ENCODE results near the gene KRT83. TPM values are rescaled to one million over a fixed set of nuclear protein-coding genes. Genes with fewer than 3 reads are reported as not detected.

KRT83 gene
- 0.03 TPM in 1 of 2 replicates, not detected in the other for polyA plus RNA-seq (2012; rRNA removed)
- polyA plus RNA-seq (2012; cell fraction: cytosol; rRNA removed) = not detected in 2 replicates
- polyA plus RNA-seq (2012; cell fraction: nucleus; rRNA removed) = not detected in 2 replicates

- Histone ChIP-seq H3K27me3 (ENCODE audit: insufficient read depth) (no peaks in the 10 kb centered on the region; the same call in 1 of the 2 replicates), H3K79me2 (ENCODE audit: insufficient read depth) (no peaks in the 10 kb centered on the region), H3K9ac (no peak within 1 kb of the TSS), H3K4me2 (no peak within 1 kb of the TSS), H3K4me3 (ENCODE audit: low read depth in 2 of 2, low read length in 1 of 2) (no peak within 1 kb of the TSS), H4K20me1 (ENCODE audit: insufficient read depth) (no peaks in the 10 kb centered on the region), H3K4me1 (ENCODE audit: control insufficient read depth in 1 of 2, insufficient read depth in 2 of 2, low read depth in 1 of 2, low read length in 1 of 2) (no peaks in the 10 kb centered on the region), H3K9me3 (no peaks in the 10 kb centered on the region), H3K9me2 (no peaks in the 10 kb centered on the region), H3F3A (replicated peaks; ENCODE audit: insufficient read depth) (no peaks in the 10 kb centered on the region), H3K27ac (ENCODE audit: low read depth in 2 of 2, low read length in 1 of 2) (no peak within 1 kb of the TSS), H3K36me3 (replicated peaks in 1 of 2; ENCODE audit: control insufficient read depth in 1 of 2, insufficient read depth in 2 of 2, low read length in 1 of 2) (no peaks in the 10 kb centered on the region), H2AFZ (ENCODE audit: low read depth) (no peak within 1 kb of the TSS)
- TF ChIP-seq NFIC (IDR thresholded peaks at IDR 0.05; ENCODE audit: borderline replicate concordance) = no peak
- no peak for TF ChIP-seq YY1 (IDR thresholded peaks at IDR 0.05; ENCODE audit: low read depth)
- no peak for TF ChIP-seq FOXM1 (IDR thresholded peaks at IDR 0.05; ENCODE audit: low read depth)
- TF ChIP-seq USF2 (IDR thresholded peaks at IDR 0.05; ENCODE audit: borderline replicate concordance, low read depth, low read length) = no peak
- no peak for TF ChIP-seq FOSL2 (IDR thresholded peaks at IDR 0.05; ENCODE audit: borderline replicate concordance, low read depth)
- TF ChIP-seq IRF3 (IDR thresholded peaks at IDR 0.05; ENCODE audit: low read depth, low read length) = no peak
- no peak for TF ChIP-seq REST (IDR thresholded peaks at IDR 0.05; ENCODE audit: low read depth, low read length)
- no peak for TF ChIP-seq FOXJ3 (CRISPR knock-in tag; IDR thresholded peaks at IDR 0.05)
- TF ChIP-seq RXRA (IDR thresholded peaks at IDR 0.05; ENCODE audit: borderline replicate concordance, low read depth) = no peak
- no peak for TF ChIP-seq CTCF (IDR thresholded peaks at IDR 0.05)
- WGBS (ENCODE audit: low lambda C conversion rate) = 87% methylated on average over 28 of the region's 35 CpGs
- ChIA-PET POLR2A (no interaction called here), CTCF (interaction anchor here (1.3 to 12.6 kb wide), 8 partner anchors 10 to 166 kb away, joined by 3 to 218 read pairs (median 5); no protein-coding TSS in a partner anchor)
- DNase-seq = no peak
Measured at GRCh38 chr12:52320784-52321400, at the start of gene KRT83. Gene KRT83, minus strand, starts transcription at chr12:52321398. Its CDS starts 63 bp downstream, at chr12:52321335.

Data from SK-N-SH (cell line).